ENCODE data around the gene HBQ1. TPM values are rescaled to one million over a fixed set of nuclear protein-coding genes. Genes with fewer than 3 reads are reported as not detected.

The HBQ1 gene
- total RNA-seq, 1 experiment from 2014 or later: 3.5 TPM

DNA sequence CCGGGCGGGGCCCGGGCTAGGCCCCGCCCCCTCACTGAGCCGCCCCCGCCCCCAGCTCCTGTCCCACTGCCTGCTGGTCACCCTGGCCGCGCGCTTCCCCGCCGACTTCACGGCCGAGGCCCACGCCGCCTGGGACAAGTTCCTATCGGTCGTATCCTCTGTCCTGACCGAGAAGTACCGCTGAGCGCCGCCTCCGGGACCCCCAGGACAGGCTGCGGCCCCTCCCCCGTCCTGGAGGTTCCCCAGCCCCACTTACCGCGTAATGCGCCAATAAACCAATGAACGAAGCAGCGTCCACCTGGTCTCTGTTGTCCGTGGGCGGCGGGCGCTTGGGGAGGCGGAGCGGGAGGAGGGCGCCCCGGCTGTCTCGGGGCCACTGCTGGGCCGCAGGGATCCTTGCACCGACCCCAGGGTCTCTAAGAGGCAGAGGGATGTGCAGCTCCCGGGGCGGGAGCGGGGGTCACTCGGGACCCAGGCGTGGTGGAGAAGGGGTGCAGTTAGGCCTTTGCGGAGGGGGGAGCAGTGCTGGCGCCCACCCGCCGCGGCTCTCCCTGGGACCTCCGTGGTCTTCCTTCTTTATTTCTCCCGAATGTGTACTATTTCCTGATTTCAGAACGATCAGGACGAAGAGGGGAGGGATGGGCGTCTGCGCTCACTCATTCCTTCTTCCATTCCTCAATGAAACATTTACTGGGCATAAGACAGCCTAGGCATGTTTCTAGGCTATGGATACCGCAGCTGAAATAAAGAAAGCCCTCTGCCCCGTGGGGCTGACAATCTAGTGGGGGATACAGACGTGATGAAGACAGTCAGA is 25.8 kb upstream of the HBQ1 start:
- Histone ChIP-seq H2BK12ac (ENCODE audit: insufficient read length, low read depth, low read length) (no peak overlapping the region), H3K56ac (ENCODE audit: insufficient read length, low read depth, low read length) (no peak overlapping the region), H3K4me1 (ENCODE audit: insufficient read depth, low read length) (no peaks in the 10 kb centered on the region), H3K14ac (ENCODE audit: insufficient read depth, low read length) (no peak overlapping the region), H3K27me3 (ENCODE audit: insufficient read depth, low read length) (peaks cover 9% of the 10 kb centered on the region; the same call in 1 of the 2 replicates), H3K79me2 (ENCODE audit: insufficient read depth, low read length) (no peaks in the 10 kb centered on the region), H3K23ac (ENCODE audit: insufficient read length, low read depth, low read length) (no peak overlapping the region), H2AK5ac (ENCODE audit: insufficient read length, low read length) (no peak overlapping the region), H3K27ac (ENCODE audit: insufficient read length, low read depth, low read length) (no peak overlapping the region), H2BK20ac (ENCODE audit: low read depth, low read length, poor library complexity, severe bottlenecking) (no peak overlapping the region), H3T11ph (ENCODE audit: low read length) (no peak overlapping the region), H3K23me2 (ENCODE audit: insufficient read length, low read depth, low read length, poor library complexity, severe bottlenecking) (peaks cover 7% of the 10 kb centered on the region), H3K4ac (ENCODE audit: low read depth, low read length) (no peak overlapping the region), H4K20me1 (ENCODE audit: control insufficient read depth, insufficient read depth, insufficient read length) (no peaks in the 10 kb centered on the region), H3K79me1 (ENCODE audit: insufficient read depth, low read depth, low read length, poor library complexity, severe bottlenecking) (no peaks in the 10 kb centered on the region), H2AFZ (ENCODE audit: low read length) (no peak overlapping the region), H4K91ac (ENCODE audit: insufficient read length, low read depth, low read length) (no peak overlapping the region), H3K18ac (ENCODE audit: insufficient read length, low read depth, low read length) (no peak overlapping the region), H4K5ac (ENCODE audit: insufficient read length, low read depth, low read length) (no peak overlapping the region), H3K4me2 (ENCODE audit: insufficient read depth, insufficient read length, low read length) (peak overlapping the region; percentile 86), H4K8ac (replicated peaks; ENCODE audit: insufficient read length, low read depth, low read length) (no peak overlapping the region), H3K9ac (ENCODE audit: extremely low read depth, insufficient read length, low read length) (no peak overlapping the region), H3K9me3 (ENCODE audit: control insufficient read depth, low read depth, low read length) (no peaks in the 10 kb centered on the region), H2BK120ac (ENCODE audit: low read depth, low read length, poor library complexity, severe bottlenecking) (no peak overlapping the region), H2BK5ac (ENCODE audit: insufficient read length, low read length) (no peak overlapping the region), H2BK15ac (ENCODE audit: low read depth, low read length) (no peak overlapping the region)
- DNase-seq: peak; percentile 67
- peaks cover 82% of the 10 kb centered on the region for H3K27me3 Mint-ChIP-seq (ENCODE audit: low read depth)
- TF ChIP-seq, protein P1, sequence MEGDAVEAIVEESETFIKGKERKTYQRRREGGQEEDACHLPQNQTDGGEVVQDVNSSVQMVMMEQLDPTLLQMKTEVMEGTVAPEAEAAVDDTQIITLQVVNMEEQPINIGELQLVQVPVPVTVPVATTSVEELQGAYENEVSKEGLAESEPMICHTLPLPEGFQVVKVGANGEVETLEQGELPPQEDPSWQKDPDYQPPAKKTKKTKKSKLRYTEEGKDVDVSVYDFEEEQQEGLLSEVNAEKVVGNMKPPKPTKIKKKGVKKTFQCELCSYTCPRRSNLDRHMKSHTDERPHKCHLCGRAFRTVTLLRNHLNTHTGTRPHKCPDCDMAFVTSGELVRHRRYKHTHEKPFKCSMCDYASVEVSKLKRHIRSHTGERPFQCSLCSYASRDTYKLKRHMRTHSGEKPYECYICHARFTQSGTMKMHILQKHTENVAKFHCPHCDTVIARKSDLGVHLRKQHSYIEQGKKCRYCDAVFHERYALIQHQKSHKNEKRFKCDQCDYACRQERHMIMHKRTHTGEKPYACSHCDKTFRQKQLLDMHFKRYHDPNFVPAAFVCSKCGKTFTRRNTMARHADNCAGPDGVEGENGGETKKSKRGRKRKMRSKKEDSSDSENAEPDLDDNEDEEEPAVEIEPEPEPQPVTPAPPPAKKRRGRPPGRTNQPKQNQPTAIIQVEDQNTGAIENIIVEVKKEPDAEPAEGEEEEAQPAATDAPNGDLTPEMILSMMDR (conservative IDR thresholded peaks at IDR 0.05): no peak
- no peak overlapping the region for H3K27ac Mint-ChIP-seq
- peaks cover 9% of the 10 kb centered on the region in 2 experiments for H3K4me1 Mint-ChIP-seq
- peak overlapping the region; percentile 63 to 88 for H3K4me3 Mint-ChIP-seq
- WGBS (ENCODE audit: extremely low coverage, insufficient read length, low lambda C conversion rate): no CpG with 5 or more reads among the region's 59 CpGs
- H3K9me3 Mint-ChIP-seq: peaks cover 5 to 9% of the 10 kb centered on the region in 2 experiments; a peak in 3 of 5 replicates
- no peaks in the 10 kb centered on the region for H3K36me3 Mint-ChIP-seq (ENCODE audit: insufficient read depth in 1 of 3, low read depth in 3 of 3)
